ENCODE measurements around the gene ALG2.

Gene ALG2

GRCh38 chr9:99189887-99190596 is 31.7 kb downstream of the ALG2 start:
- no peaks in the 10 kb centered on the region for H3K27me3 ChIP-seq (ENCODE audit: control insufficient read depth, insufficient read depth, low read length)
- no peak overlapping the region for H3K4me3 ChIP-seq (ENCODE audit: low read depth, low read length)
- no peaks in the 10 kb centered on the region for H3K9me3 ChIP-seq (ENCODE audit: control insufficient read depth, insufficient read depth, low read length)
- no peaks in the 10 kb centered on the region for H3K36me3 ChIP-seq (ENCODE audit: control insufficient read depth, insufficient read depth, low read length)
- no peak overlapping the region for H3K27ac ChIP-seq (ENCODE audit: low read depth, low read length)
- no peak overlapping the region for H3K9ac ChIP-seq (ENCODE audit: low read depth, low read length)
- H3K4me1 ChIP-seq (ENCODE audit: control insufficient read depth, insufficient read depth, low read length), result peaks cover 9% of the 10 kb centered on the region

GRCh38 chr9:99189186-99189585 is 32.6 kb downstream of the ALG2 start:
- Histone ChIP-seq H3K36me3 (ENCODE audit: control insufficient read depth, insufficient read depth, low read length) (no peaks in the 10 kb centered on the region), H3K27ac (ENCODE audit: low read depth, low read length) (no peak overlapping the region), H3K9me3 (ENCODE audit: control insufficient read depth, insufficient read depth, low read length) (no peaks in the 10 kb centered on the region), H3K9ac (ENCODE audit: low read depth, low read length) (no peak overlapping the region), H3K27me3 (ENCODE audit: control insufficient read depth, insufficient read depth, low read length) (no peaks in the 10 kb centered on the region), H3K4me1 (ENCODE audit: control insufficient read depth, insufficient read depth, low read length) (peaks cover 9% of the 10 kb centered on the region), H3K4me3 (ENCODE audit: low read depth, low read length) (no peak overlapping the region)

DNA sequence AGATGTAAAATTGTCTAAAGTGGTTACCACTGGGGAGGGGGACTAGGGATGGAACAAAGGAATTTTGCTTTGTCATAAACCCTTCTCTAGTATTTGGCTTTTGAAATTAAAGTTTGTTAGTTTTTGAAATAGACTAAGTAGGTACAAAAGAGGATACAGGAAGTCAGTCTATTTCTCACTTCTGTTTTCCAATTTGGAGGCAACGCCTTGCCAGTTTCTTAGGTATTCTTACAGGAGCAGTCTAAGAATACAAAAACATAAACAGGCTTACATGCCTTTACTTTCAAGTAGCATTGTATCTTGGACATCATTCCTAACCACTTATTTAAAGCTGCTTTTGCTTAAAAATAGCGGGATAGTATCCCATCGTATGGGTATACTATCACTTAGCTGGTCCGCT is 34.4 kb downstream of the ALG2 start:
- Histone ChIP-seq H3K27ac (ENCODE audit: low read depth, low read length) (no peak overlapping the region), H3K9me3 (ENCODE audit: control insufficient read depth, insufficient read depth, low read length) (no peaks in the 10 kb centered on the region), H3K9ac (ENCODE audit: low read depth, low read length) (no peak overlapping the region), H3K36me3 (ENCODE audit: control insufficient read depth, insufficient read depth, low read length) (no peaks in the 10 kb centered on the region), H3K4me1 (ENCODE audit: control insufficient read depth, insufficient read depth, low read length) (peaks cover 9% of the 10 kb centered on the region), H3K4me3 (ENCODE audit: low read depth, low read length) (no peak overlapping the region), H3K27me3 (ENCODE audit: control insufficient read depth, insufficient read depth, low read length) (no peaks in the 10 kb centered on the region)

DNA sequence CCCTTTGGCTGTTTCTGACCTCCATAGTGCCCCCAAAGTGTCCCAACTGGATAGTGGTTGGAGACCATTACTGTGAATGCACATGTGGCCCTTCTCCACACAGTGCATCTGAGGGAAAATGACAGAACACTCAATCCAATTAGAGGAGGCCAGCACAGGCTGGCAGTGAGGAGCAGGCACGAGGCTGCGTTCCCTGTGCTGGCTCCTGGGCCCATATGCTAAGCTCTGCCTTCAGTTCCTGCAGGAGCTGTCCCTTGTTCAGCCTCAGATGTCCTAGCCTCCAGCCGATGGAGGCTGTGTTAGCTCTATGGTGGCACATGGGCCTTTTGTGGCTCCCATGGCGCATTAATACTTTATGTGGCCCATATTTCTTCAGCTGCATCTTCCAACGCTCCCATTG is 35.8 kb downstream of the ALG2 start:
- no peaks in the 10 kb centered on the region for H3K27me3 ChIP-seq (ENCODE audit: control insufficient read depth, insufficient read depth, low read length)
- no peaks in the 10 kb centered on the region for H3K9me3 ChIP-seq (ENCODE audit: control insufficient read depth, insufficient read depth, low read length)
- no peak overlapping the region for H3K4me3 ChIP-seq (ENCODE audit: low read depth, low read length)
- no peaks in the 10 kb centered on the region for H3K36me3 ChIP-seq (ENCODE audit: control insufficient read depth, insufficient read depth, low read length)
- no peak overlapping the region for H3K27ac ChIP-seq (ENCODE audit: low read depth, low read length)
- no peak overlapping the region for H3K9ac ChIP-seq (ENCODE audit: low read depth, low read length)
- peaks cover 9% of the 10 kb centered on the region for H3K4me1 ChIP-seq (ENCODE audit: control insufficient read depth, insufficient read depth, low read length)

DNA sequence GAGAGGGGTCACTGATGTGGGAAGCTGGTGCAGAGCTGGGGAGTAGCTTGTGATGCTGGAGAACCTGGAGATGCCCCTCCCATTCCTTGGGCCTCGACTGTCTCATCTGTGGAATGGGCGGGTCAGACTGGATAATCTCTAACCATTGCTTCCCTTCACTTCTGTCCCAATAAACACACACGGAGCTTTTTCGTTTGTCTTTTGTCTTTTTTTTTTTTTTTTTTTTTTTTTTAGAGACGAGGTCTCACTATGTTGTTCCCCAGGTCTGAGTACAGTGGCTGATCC is 36.5 kb downstream of the ALG2 start:
- H3K9ac ChIP-seq (ENCODE audit: low read depth, low read length), result no peak overlapping the region
- no peaks in the 10 kb centered on the region for H3K27me3 ChIP-seq (ENCODE audit: control insufficient read depth, insufficient read depth, low read length)
- H3K9me3 ChIP-seq (ENCODE audit: control insufficient read depth, insufficient read depth, low read length), result no peaks in the 10 kb centered on the region
- no peak overlapping the region for H3K27ac ChIP-seq (ENCODE audit: low read depth, low read length)
- H3K36me3 ChIP-seq (ENCODE audit: control insufficient read depth, insufficient read depth, low read length), result no peaks in the 10 kb centered on the region
- no peak overlapping the region for H3K4me3 ChIP-seq (ENCODE audit: low read depth, low read length)
- H3K4me1 ChIP-seq (ENCODE audit: control insufficient read depth, insufficient read depth, low read length), result peaks cover 9% of the 10 kb centered on the region

- Histone ChIP-seq H3K27ac (ENCODE audit: low read depth, low read length) (no peak overlapping the region), H3K9ac (ENCODE audit: low read depth, low read length) (no peak overlapping the region), H3K27me3 (ENCODE audit: control insufficient read depth, insufficient read depth, low read length) (no peaks in the 10 kb centered on the region)
Observed at GRCh38 chr9:99184475-99185347, 37.0 kb downstream of the ALG2 start.

GRCh38 chr9:99184110-99184474 is 37.6 kb downstream of the ALG2 start:
- Histone ChIP-seq H3K27ac (ENCODE audit: low read depth, low read length) (no peak overlapping the region), H3K9me3 (ENCODE audit: control insufficient read depth, insufficient read depth, low read length) (no peaks in the 10 kb centered on the region), H3K27me3 (ENCODE audit: control insufficient read depth, insufficient read depth, low read length) (no peaks in the 10 kb centered on the region), H3K36me3 (ENCODE audit: control insufficient read depth, insufficient read depth, low read length) (no peaks in the 10 kb centered on the region), H3K4me1 (ENCODE audit: control insufficient read depth, insufficient read depth, low read length) (peaks cover 9% of the 10 kb centered on the region), H3K4me3 (ENCODE audit: low read depth, low read length) (no peak overlapping the region), H3K9ac (ENCODE audit: low read depth, low read length) (no peak overlapping the region)

More at GRCh38 chr9:99184475-99185347, 37.0 kb downstream of the ALG2 start:
- H3K4me1 ChIP-seq (ENCODE audit: control insufficient read depth, insufficient read depth, low read length), result peaks cover 9% of the 10 kb centered on the region
- H3K9me3 ChIP-seq (ENCODE audit: control insufficient read depth, insufficient read depth, low read length), result no peaks in the 10 kb centered on the region
- H3K4me3 ChIP-seq (ENCODE audit: low read depth, low read length), result no peak overlapping the region
- H3K36me3 ChIP-seq (ENCODE audit: control insufficient read depth, insufficient read depth, low read length), result no peaks in the 10 kb centered on the region

GRCh38 chr9:99183616-99184015 is 38.1 kb downstream of the ALG2 start:
- Histone ChIP-seq H3K4me1 (ENCODE audit: control insufficient read depth, insufficient read depth, low read length) (peaks cover 9% of the 10 kb centered on the region), H3K4me3 (ENCODE audit: low read depth, low read length) (no peak overlapping the region), H3K9me3 (ENCODE audit: control insufficient read depth, insufficient read depth, low read length) (no peaks in the 10 kb centered on the region), H3K27me3 (ENCODE audit: control insufficient read depth, insufficient read depth, low read length) (no peaks in the 10 kb centered on the region), H3K9ac (ENCODE audit: low read depth, low read length) (no peak overlapping the region), H3K27ac (ENCODE audit: low read depth, low read length) (no peak overlapping the region), H3K36me3 (ENCODE audit: control insufficient read depth, insufficient read depth, low read length) (no peaks in the 10 kb centered on the region)

DNA sequence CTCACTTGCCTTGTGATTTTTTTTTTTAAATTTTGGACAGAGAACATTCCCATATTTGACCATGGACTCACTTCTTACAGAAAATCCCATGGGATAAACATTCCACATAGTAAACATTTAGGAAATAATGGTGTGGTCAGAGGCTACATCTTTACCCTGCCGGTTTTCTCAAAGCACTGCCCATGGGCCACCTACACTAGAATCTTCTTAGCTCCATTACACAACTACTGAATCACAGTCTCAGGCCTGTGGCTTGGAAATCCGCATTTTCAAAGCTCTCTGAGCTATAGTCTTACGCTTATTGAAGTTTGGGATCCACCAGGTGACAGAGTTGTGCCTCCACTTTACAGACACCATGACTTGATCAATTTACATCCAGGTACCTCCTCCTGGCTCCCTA is 39.4 kb downstream of the ALG2 start:
- no peak overlapping the region for H3K27ac ChIP-seq (ENCODE audit: low read depth, low read length)
- no peak overlapping the region for H3K4me3 ChIP-seq (ENCODE audit: low read depth, low read length)
- peaks cover 7% of the 10 kb centered on the region for H3K4me1 ChIP-seq (ENCODE audit: control insufficient read depth, insufficient read depth, low read length)
- no peak overlapping the region for H3K9ac ChIP-seq (ENCODE audit: low read depth, low read length)
- no peaks in the 10 kb centered on the region for H3K36me3 ChIP-seq (ENCODE audit: control insufficient read depth, insufficient read depth, low read length)
- no peaks in the 10 kb centered on the region for H3K27me3 ChIP-seq (ENCODE audit: control insufficient read depth, insufficient read depth, low read length)
- H3K9me3 ChIP-seq (ENCODE audit: control insufficient read depth, insufficient read depth, low read length), result no peaks in the 10 kb centered on the region

- H3K9me3 ChIP-seq (ENCODE audit: control insufficient read depth, insufficient read depth, low read length), result no peaks in the 10 kb centered on the region
- no peaks in the 10 kb centered on the region for H3K27me3 ChIP-seq (ENCODE audit: control insufficient read depth, insufficient read depth, low read length)
- no peak overlapping the region for H3K4me3 ChIP-seq (ENCODE audit: low read depth, low read length)
- 0 out of 2 replicates have a peak, but pooled peaks cover 4% of the 10 kb centered on the region for H3K4me1 ChIP-seq (ENCODE audit: control insufficient read depth, insufficient read depth, low read length)
- no peak overlapping the region for H3K9ac ChIP-seq (ENCODE audit: low read depth, low read length)
- H3K27ac ChIP-seq (ENCODE audit: low read depth, low read length), result no peak overlapping the region
- H3K36me3 ChIP-seq (ENCODE audit: control insufficient read depth, insufficient read depth, low read length), result no peaks in the 10 kb centered on the region
Observed at GRCh38 chr9:99181621-99182020, 40.1 kb downstream of the ALG2 start.

- Histone ChIP-seq H3K4me3 (ENCODE audit: low read depth, low read length) (no peak overlapping the region), H3K4me1 (ENCODE audit: control insufficient read depth, insufficient read depth, low read length) (0 out of 2 replicates have a peak, but pooled peaks cover 8% of the 10 kb centered on the region), H3K9me3 (ENCODE audit: control insufficient read depth, insufficient read depth, low read length) (no peaks in the 10 kb centered on the region), H3K27ac (ENCODE audit: low read depth, low read length) (no peak overlapping the region), H3K27me3 (ENCODE audit: control insufficient read depth, insufficient read depth, low read length) (no peaks in the 10 kb centered on the region), H3K36me3 (ENCODE audit: control insufficient read depth, insufficient read depth, low read length) (no peaks in the 10 kb centered on the region), H3K9ac (ENCODE audit: low read depth, low read length) (no peak overlapping the region)
Observed at GRCh38 chr9:99181206-99181605, 40.5 kb downstream of the ALG2 start.

All from HUES48 (cell line).